Endothelial cell of umbilical vein (primary cell): ENCODE measurements around the gene SELENOO. TPM values are rescaled to one million over a fixed set of nuclear protein-coding genes. Genes with fewer than 3 reads are reported as not detected.
A peak's percentile ranks its signal among the peaks of the same experiment; 100 is the strongest.

ENCODE experiments used
- BruUV-seq: library from RNA; stranded (reverse); fragments of 400-500 nt; replicated peaks from 2 replicates; lab custom pipeline; 2021; lab: Mats Ljungman, UMichigan
- CTCF ChIA-PET: fragments of 300-600, 350-600 bp; sonication (Branson Sonifier 250); formaldehyde crosslinking; loops from one replicate; lab custom pipeline; 2021; ENCODE audit warnings: antibody characterized with exemption, inconsistent platforms; lab: Charles Lee
- POLR2A ChIA-PET: fragments of 300-600, 350-600 bp; sonication (Branson Sonifier 250); formaldehyde crosslinking; loops from one replicate; lab custom pipeline; 2021; ENCODE audit warnings: antibody characterized with exemption, inconsistent platforms; lab: Charles Lee
- DNase-seq: peaks from one replicate; pipeline ENCODE4 v3.0.0-alpha.2; 2011; ENCODE audit warnings: low read depth, low spot score
- FAIRE-seq: peaks from 2 replicates; lab custom pipeline; 2011; peaks lifted over from hg19 to GRCh38; lab: Jason Lieb, UNC
- H2AFZ ChIP-seq: 2 replicates; pipeline ENCODE4 v1.6.0; 2012; ENCODE audit warnings: low read depth, low read length, control low read depth, inconsistent platforms
- H3K27ac ChIP-seq: 2 replicates; pipeline ENCODE4 v1.5.1; 2011; ENCODE audit warnings: low read depth, mild to moderate bottlenecking, control low read depth, low read length, moderate library complexity; ENCODE audit not compliant: insufficient read depth
- H3K27me3 ChIP-seq, 2 experiments: 2 replicates each; pipeline versions ENCODE4 v1.6.0 to v1.6.1; 2011; ENCODE audit warnings: low read length in 2 of 2, mixed read lengths in 1 of 2; ENCODE audit not compliant: control insufficient read depth in 2 of 2, insufficient read depth in 2 of 2
- H3K36me3 ChIP-seq, 2 experiments: 2 replicates in 1 of 2; 3 replicates in 1 of 2; pipeline ENCODE4 v1.5.1; 2011; ENCODE audit warnings: low read length in 2 of 2, mild to moderate bottlenecking in 1 of 2, moderate library complexity in 1 of 2; ENCODE audit not compliant: control insufficient read depth in 2 of 2, insufficient read depth in 2 of 2; ENCODE audit errors: extremely low read depth in 1 of 2
- H3K4me1 ChIP-seq: 3 replicates; pipeline ENCODE4 v1.5.1; 2011; ENCODE audit warnings: mild to moderate bottlenecking, low read length; ENCODE audit not compliant: control insufficient read depth, insufficient read depth; ENCODE audit errors: extremely low read depth
- H3K4me2 ChIP-seq: 2 replicates; pipeline ENCODE4 v1.6.1; 2011; ENCODE audit warnings: low read length, control low read depth, mixed read lengths; ENCODE audit not compliant: insufficient read depth
- H3K4me3 ChIP-seq, 3 experiments: fragments of 200-600 bp in 1 of 3; sonication (generic), shearing (Covaris generic) in 1 of 3; replicated peaks in 1 of 3; 2 replicates each; pipeline ENCODE4 v1.5.1; 2011 to 2016; ENCODE audit warnings: control low read depth in 3 of 3, low read length in 3 of 3, mild to moderate bottlenecking in 2 of 3, inconsistent platforms in 1 of 3, low read depth in 1 of 3, moderate library complexity in 1 of 3; ENCODE audit not compliant: insufficient read depth in 1 of 3
- H3K79me2 ChIP-seq: 2 replicates; pipeline ENCODE4 v1.6.0; 2012; ENCODE audit warnings: low read length, inconsistent platforms; ENCODE audit not compliant: control insufficient read depth, insufficient read depth
- H3K9ac ChIP-seq: replicated peaks from 2 replicates; pipeline ENCODE3; 2011; ENCODE audit warnings: low read length, control low read depth; ENCODE audit not compliant: insufficient read depth; ENCODE audit errors: extremely low read depth
- H3K9me1 ChIP-seq: replicated peaks from 3 replicates; pipeline ENCODE4 v1.6.0; 2011; ENCODE audit warnings: mild to moderate bottlenecking, low read length; ENCODE audit not compliant: control insufficient read depth, insufficient read depth; ENCODE audit errors: extremely low read depth
- H3K9me3 ChIP-seq: replicated peaks from 2 replicates; pipeline ENCODE4 v1.5.1; 2012; ENCODE audit warnings: low read length, inconsistent platforms; ENCODE audit not compliant: control insufficient read depth, insufficient read depth
- H4K20me1 ChIP-seq: replicated peaks from 2 replicates; pipeline ENCODE3; 2011; ENCODE audit warnings: mild to moderate bottlenecking, low read length; ENCODE audit not compliant: control insufficient read depth, insufficient read depth; ENCODE audit errors: extremely low read depth
- EZH2 ChIP-seq: IDR thresholded peaks from 2 replicates; pipeline ENCODE4 v1.6.1; 2012; ENCODE audit warnings: borderline replicate concordance, low read depth, mild to moderate bottlenecking, moderate library complexity, low read length, inconsistent platforms; ENCODE audit not compliant: severe bottlenecking
- JUN ChIP-seq: IDR thresholded peaks from 2 replicates; pipeline ENCODE4 v1.6.1; 2011; ENCODE audit warnings: borderline replicate concordance, low read depth; ENCODE audit not compliant: insufficient read length, insufficient read depth
- POLR2AphosphoS5 ChIP-seq: IDR thresholded peaks from 2 replicates; pipeline ENCODE4 v1.6.1; 2012; ENCODE audit warnings: low read depth, mild to moderate bottlenecking, control low read depth, low read length, moderate library complexity; ENCODE audit not compliant: insufficient read depth
- dilution Hi-C: fragments of 300-500 bp; cut with MboI; formaldehyde crosslinking; loops from one replicate; pipeline ENCODE4 v1.15.0; 2019; ENCODE audit warnings: low sequenced_read_pairs; ENCODE audit not compliant: extremely low pct_ligation_motif_present
- intact Hi-C: fragments of 100-400 bp; cut with micrococcal nuclease; formaldehyde crosslinking; loops from one replicate; pipeline ENCODE4 v1.10.0; 2022
- polyA plus RNA-seq, 4 experiments: library from polyadenylated mRNA; depleted of rRNA in 3 of 4; stranded (reverse) in 3 of 4; unstranded in 1 of 4; fragments of >200 nt; gene quantifications; 2 replicates each; pipeline versions ENCODE4 v1.2.1 to v1.2.3, GENCODE V29; 2011 to 2012; ENCODE audit warnings: missing spikeins in 1 of 4
- total RNA-seq: library from RNA; stranded (reverse); gene quantifications from 2 replicates; pipeline ENCODE4 v1.2.3, GENCODE V29; 2021
- TF ChIP-seq, protein P1 (sequence below), 2 donors: IDR thresholded peaks; 1 replicate in 1 of 2; 2 replicates in 1 of 2; pipeline ENCODE4 v1.5.1; 2011; ENCODE audit warnings: low read length in 2 of 2, mild to moderate bottlenecking in 2 of 2, moderate library complexity in 2 of 2, control low read depth in 1 of 2, inconsistent platforms in 1 of 2, low read depth in 1 of 2; ENCODE audit not compliant: insufficient read depth in 1 of 2; ENCODE audit errors: extremely low read depth in 1 of 2

The SELENOO gene
- total and polyA plus RNA-seq, 2 donors (not counting 3 experiments of a cell fraction or from before 2014, with no cell fraction given): 24.1 to 37.5 TPM

DNA sequence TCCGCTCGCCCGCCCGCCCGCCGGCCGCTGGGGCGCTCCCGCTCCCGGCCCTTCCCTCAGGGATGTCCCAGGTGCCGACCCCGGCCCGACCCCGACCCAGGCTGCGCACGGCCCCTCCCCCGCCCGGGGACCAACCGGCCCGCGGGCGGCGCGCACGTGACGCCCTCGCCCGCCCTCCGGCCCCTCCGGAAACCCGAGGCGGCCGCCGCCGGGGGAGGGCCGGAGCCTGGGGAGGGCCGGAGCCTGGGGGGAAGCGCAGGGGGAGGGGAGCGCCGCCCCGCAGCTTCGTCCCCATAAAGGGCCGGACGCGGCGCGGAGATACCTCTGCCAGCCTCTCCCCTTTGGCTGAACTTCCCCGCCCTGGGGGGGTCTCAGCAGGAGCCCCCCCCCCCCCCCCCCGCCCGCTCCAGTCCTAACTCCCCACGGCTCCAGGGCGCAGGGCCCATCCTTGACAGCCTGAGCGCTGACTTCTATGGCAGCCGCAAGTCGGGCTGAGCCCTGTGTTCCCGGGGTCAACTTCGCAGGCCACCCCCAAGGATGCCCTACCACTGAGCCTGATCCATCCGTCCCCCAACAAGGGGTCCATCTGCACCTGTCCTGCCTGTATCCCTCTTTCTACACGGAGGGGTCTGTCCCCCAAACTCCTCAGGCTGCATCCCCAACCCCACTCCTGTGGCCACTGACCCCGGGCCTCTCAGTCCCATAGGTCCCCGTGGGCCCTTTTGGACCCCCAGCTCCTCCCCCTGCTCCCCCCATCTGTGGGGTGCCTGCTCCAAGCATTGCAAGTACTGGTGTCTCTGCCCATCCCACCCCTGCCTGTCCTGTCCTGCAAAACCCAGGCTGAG, 61.0 kb downstream of the SELENOO start, which contains the start of gene MAPK12:
Gene MAPK12 (minus strand): TSS at position 69 of the 845 bp plus-strand sequence. CDS start 174 bp downstream, outside the sequence.
- peaks cover 22% of the 10 kb centered on the region for H3K79me2 ChIP-seq
- H3K9ac ChIP-seq: peak within 1 kb of the TSS; percentile 67
- no peaks in the 10 kb centered on the region for H3K9me1 ChIP-seq
- no peaks in the 10 kb centered on the region for H3K9me3 ChIP-seq
- H3K4me1 ChIP-seq: peaks cover 11% of the 10 kb centered on the region
- no peaks in the 10 kb centered on the region for H4K20me1 ChIP-seq
- H3K27ac ChIP-seq: peak within 1 kb of the TSS; percentile 22
- H3K4me2 ChIP-seq: peak within 1 kb of the TSS; percentile 85
- no peaks in the 10 kb centered on the region for H3K27me3 ChIP-seq
- POLR2A ChIA-PET: interaction anchor here (1.3 kb wide), 1 partner anchor 10 kb away, joined by 3 read pairs; no protein-coding TSS in a partner anchor
- intact Hi-C loops: loop anchor here (1.0 kb wide), 1 partner anchor 8 kb away; the partner anchor contains the start of gene MAPK11
- DNase-seq: peak; percentile 32
- CTCF ChIA-PET: interaction anchor here (0.7 to 4.9 kb wide), 5 partner anchors 9 to 264 kb away, joined by 3 to 41 read pairs (median 9); partner anchors contain the start of genes HDAC10, MAPK11 and SCO2
- peaks cover 0 to 11% of the 10 kb centered on the region in 2 experiments for H3K36me3 ChIP-seq
- H2AFZ ChIP-seq: peak within 1 kb of the TSS; percentile 76
- TF ChIP-seq JUN (no peak), EZH2 (no peak), POLR2AphosphoS5 (peak; percentile 51)
- TF ChIP-seq, protein P1, sequence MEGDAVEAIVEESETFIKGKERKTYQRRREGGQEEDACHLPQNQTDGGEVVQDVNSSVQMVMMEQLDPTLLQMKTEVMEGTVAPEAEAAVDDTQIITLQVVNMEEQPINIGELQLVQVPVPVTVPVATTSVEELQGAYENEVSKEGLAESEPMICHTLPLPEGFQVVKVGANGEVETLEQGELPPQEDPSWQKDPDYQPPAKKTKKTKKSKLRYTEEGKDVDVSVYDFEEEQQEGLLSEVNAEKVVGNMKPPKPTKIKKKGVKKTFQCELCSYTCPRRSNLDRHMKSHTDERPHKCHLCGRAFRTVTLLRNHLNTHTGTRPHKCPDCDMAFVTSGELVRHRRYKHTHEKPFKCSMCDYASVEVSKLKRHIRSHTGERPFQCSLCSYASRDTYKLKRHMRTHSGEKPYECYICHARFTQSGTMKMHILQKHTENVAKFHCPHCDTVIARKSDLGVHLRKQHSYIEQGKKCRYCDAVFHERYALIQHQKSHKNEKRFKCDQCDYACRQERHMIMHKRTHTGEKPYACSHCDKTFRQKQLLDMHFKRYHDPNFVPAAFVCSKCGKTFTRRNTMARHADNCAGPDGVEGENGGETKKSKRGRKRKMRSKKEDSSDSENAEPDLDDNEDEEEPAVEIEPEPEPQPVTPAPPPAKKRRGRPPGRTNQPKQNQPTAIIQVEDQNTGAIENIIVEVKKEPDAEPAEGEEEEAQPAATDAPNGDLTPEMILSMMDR (IDR thresholded peaks at IDR 0.05; ENCODE audit: extremely low read depth in 1 of 2, insufficient read depth in 1 of 2, low read depth in 1 of 2, low read length in 2 of 2): no peak
- peak; percentile 15 for FAIRE-seq
- H3K4me3 ChIP-seq: peak within 1 kb of the TSS; percentile 23 to 69 (median 49)
- no TSS peak for BruUV-seq
- dilution Hi-C loops: no loop called here
